ENCODE measurements around the gene LDLRAD4.

LDLRAD4 gene

DNA sequence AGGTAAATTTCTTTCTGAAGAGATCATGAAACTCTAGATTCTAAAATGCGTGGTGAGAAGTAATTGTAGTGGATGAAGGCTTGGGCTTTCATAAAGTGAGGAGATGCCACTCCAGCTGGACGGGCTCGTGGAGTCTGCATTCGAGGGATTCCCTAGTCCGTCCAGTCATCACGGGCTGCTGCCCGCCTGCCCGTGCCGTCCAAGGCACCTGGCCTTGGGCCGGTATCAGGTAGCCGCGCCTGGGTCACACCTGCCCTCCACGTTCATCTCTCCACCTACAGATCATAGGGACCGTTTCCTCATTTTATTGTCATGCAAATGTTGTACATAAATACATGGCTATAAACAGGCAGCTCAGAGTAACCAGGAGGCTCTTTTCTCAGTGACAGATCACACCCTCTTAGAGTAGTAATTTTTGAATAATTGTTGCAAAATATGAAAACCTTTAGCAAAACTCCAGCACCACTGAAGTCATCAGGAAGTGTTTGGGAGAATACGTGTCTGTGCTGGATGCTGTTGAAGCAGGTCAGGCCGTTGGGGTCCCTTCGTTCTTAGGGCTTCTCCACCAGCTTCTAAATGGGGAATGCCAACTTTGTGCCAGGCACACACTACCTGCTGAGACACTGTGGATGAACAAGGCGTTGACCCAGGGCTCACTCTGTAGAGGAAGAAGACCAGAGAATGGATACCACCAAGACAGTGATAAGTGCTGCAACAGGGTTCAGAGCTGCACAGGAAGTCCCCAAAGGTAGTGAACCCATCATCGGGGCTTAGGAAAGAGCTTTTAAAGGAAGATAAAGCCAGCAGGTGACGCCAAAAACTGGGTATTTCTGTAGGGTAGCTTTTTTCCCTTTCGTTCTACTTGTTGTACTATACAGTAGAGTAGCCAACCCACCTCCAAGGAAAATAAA is 395.3 kb downstream of the LDLRAD4 start:
- no peak overlapping the region for H3K4me3 ChIP-seq (ENCODE audit: low read depth, low read length)

DNA sequence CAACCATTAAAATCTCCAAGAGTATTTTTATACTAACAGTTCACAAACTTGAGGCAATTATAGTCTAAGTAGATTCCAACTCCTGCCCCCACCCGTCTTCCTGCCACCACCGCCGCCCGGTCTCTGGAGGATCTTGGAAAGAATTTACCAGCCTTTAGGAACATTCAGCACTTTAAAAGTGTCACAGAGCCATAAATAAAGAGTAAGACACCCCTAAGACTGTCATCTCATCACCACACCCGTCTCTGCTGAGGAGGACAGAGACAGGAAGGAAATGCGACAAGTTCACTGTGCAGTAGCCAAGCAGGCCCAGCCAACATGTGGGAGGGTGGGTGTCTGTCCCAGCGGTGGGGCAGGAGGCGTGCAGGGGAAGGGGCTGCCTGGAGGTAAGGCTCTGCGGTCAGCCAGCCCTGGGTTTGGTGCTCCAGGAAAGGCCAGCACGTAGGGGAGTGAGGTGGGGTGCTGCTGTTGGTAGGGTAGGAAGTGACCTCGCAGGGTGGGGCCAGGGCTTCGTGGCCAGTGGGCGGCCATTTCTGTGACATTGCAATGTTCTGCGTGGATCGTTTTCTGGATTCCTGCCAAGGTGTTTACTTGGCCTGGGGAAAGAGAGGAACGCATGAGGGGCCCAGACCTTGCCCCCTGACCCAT is 396.2 kb downstream of the LDLRAD4 start:
- no peak overlapping the region for H3K4me3 ChIP-seq (ENCODE audit: low read depth, low read length)
- TF ChIP-seq, protein P1, sequence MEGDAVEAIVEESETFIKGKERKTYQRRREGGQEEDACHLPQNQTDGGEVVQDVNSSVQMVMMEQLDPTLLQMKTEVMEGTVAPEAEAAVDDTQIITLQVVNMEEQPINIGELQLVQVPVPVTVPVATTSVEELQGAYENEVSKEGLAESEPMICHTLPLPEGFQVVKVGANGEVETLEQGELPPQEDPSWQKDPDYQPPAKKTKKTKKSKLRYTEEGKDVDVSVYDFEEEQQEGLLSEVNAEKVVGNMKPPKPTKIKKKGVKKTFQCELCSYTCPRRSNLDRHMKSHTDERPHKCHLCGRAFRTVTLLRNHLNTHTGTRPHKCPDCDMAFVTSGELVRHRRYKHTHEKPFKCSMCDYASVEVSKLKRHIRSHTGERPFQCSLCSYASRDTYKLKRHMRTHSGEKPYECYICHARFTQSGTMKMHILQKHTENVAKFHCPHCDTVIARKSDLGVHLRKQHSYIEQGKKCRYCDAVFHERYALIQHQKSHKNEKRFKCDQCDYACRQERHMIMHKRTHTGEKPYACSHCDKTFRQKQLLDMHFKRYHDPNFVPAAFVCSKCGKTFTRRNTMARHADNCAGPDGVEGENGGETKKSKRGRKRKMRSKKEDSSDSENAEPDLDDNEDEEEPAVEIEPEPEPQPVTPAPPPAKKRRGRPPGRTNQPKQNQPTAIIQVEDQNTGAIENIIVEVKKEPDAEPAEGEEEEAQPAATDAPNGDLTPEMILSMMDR (IDR thresholded peaks at IDR 0.05; ENCODE audit: low read depth, low read length), result no peak

More for the DNA sequence above, 395.3 kb downstream of the LDLRAD4 start:
- TF ChIP-seq, protein P1 (IDR thresholded peaks at IDR 0.05; ENCODE audit: low read depth, low read length), result no peak

DNA sequence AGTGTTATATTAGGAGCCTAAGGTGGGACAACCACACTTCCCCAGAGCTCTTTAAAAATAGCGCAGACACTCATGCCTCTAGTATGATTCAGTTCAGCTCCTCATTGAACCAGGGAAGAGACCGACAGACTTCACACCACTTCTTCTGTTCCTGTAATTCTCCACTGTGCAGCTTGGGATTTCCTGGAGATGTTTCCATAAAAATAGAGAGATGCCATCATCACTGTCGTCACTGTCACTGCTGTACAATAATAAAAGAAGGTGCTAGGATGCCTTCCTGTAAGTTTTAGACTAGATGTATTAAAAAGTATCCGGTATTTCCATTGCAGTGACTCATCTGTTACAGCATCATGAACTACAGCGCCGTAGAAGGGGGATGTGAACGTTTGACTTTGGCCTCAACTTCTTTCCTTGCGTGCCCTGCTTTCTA is 396.9 kb downstream of the LDLRAD4 start:
- no peak overlapping the region for H3K4me3 ChIP-seq (ENCODE audit: low read depth, low read length)
- TF ChIP-seq, protein P1 (IDR thresholded peaks at IDR 0.05; ENCODE audit: low read depth, low read length), result no peak

DNA sequence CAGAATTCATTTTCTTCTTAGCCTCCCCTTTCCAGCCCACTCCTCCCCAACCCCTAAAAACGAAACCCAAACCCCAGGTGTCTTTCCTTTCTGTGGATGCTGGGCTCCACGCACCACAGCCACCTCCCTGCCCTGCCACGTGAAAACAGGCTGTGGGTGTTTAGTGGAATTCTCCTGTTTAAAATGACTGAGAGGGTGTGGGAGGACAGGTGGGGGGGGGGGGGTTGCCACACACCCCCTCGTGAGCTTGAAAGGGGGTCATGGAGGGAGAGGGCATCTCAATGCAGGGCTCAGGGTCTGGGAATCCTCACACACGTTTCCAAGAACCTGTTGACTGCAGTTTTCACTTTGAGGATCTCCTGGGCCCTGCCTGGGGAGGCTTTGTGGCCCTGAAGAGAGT is 397.5 kb downstream of the LDLRAD4 start:
- TF ChIP-seq, protein P1 (IDR thresholded peaks at IDR 0.05; ENCODE audit: low read depth, low read length), result no peak
- H3K4me3 ChIP-seq (ENCODE audit: low read depth, low read length), result no peak overlapping the region

DNA sequence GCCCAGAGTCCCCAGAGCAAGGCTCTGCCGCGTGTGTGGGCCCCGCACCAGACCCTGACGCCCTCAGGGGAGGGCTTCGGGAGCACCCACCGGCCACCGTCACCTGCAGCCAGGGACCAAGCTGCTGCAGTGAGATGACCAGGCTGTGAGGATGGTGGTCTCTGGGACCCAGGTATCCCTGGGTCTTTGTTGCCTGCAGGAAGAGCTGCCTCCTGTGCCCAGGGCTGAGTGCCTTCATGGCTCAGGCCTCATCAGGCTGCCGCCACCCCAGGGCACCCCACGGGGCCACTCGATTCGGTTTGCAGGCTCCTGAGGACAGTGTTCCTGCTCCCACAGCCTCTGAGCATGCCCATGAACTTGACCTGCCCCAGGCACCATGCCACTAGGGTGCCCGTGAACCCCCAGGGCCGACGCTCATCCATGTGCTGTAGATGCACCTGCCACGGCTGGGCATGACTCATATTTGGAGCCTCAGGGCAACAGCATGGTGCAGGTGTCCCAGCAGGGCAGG is 398.0 kb downstream of the LDLRAD4 start:
- H3K4me3 ChIP-seq (ENCODE audit: low read depth, low read length), result no peak overlapping the region
- TF ChIP-seq, protein P1 (IDR thresholded peaks at IDR 0.05; ENCODE audit: low read depth, low read length), result no peak

DNA sequence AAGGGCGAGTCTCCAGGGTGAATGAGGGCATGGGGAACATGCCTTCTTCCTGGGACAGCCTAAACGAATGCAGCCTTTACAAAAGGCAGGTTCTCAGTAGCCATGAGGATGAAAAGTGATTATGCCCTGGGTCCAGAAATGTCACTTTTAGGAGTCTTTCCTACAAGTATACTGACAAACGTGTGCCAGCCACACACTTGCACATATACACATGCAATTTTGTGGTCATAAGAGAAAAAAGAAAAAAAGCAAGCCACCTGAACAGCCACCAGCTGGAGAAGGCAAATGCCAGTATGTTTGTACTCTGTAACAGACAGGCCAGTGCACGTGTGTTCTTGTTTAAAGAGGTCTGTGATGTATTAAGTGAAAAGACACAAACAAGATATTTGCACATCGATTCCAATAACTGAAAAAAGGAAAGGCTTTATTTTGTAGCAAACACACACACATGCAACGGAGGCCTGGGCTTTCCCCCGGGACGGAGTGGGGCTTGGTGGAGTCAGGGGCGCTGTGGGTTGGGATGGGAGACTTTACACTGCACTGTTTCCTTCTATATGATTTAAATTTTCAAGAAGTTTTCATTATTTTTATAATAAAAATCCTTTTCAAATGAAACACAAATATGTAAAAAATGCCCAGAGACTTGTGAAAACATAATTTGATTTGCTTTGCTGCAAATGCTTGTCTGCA is 399.4 kb downstream of the LDLRAD4 start:
- TF ChIP-seq, protein P1 (IDR thresholded peaks at IDR 0.05; ENCODE audit: low read depth, low read length), result no peak
- no peak overlapping the region for H3K4me3 ChIP-seq (ENCODE audit: low read depth, low read length)
